RWPE2 (cell line): ENCODE data around the gene SLC35F4.
A peak's percentile ranks its signal among the peaks of the same experiment; 100 is the strongest.

ENCODE experiments used
- ATAC-seq: fragments of 200-7000 bp; cut with Tn5 transposase; 3 replicates; pipeline ENCODE4 v1.9.1; 2021; ENCODE audit warnings: low read depth
- DNase-seq: peaks from one replicate; pipeline ENCODE4 v3.0.0-alpha.2; 2020; ENCODE audit warnings: low spot score
- H3K27ac ChIP-seq: fragments of 450-650 bp; 2 replicates; pipeline ENCODE4 v1.5.1; 2017; ENCODE audit warnings: mild to moderate bottlenecking; ENCODE audit not compliant: poor library complexity, severe bottlenecking
- H3K27me3 ChIP-seq: fragments of 250-450 bp; sonication (Bioruptor Pico); 2 replicates; pipeline ENCODE4 v1.5.1; 2021; ENCODE audit warnings: mild to moderate bottlenecking, moderate library complexity; ENCODE audit not compliant: insufficient read depth, poor library complexity, severe bottlenecking
- H3K36me3 ChIP-seq: fragments of 250-450 bp; sonication (Bioruptor Pico); 2 replicates; pipeline ENCODE4 v1.5.1; 2020; ENCODE audit warnings: low read depth, mild to moderate bottlenecking, moderate library complexity
- H3K4me1 ChIP-seq: fragments of 250-450 bp; sonication (Bioruptor Pico); 2 replicates; pipeline ENCODE4 v1.5.1; 2021; ENCODE audit warnings: mild to moderate bottlenecking, moderate library complexity; ENCODE audit not compliant: insufficient read depth, poor library complexity, severe bottlenecking
- H3K4me3 ChIP-seq: fragments of 250-450 bp; sonication (Bioruptor Pico); 2 replicates; pipeline ENCODE4 v1.5.1; 2021; ENCODE audit warnings: mild to moderate bottlenecking, moderate library complexity; ENCODE audit not compliant: severe bottlenecking
- H3K9me3 ChIP-seq: fragments of 250-450 bp; sonication (Bioruptor Pico); 2 replicates; pipeline ENCODE4 v1.5.1; 2021; ENCODE audit warnings: mild to moderate bottlenecking, moderate library complexity; ENCODE audit not compliant: severe bottlenecking
- TF ChIP-seq, protein P1 (sequence below): fragments of 450-650 bp; IDR thresholded peaks from one replicate; pipeline ENCODE4 v1.5.1; 2017; ENCODE audit warnings: mild to moderate bottlenecking, moderate library complexity; ENCODE audit not compliant: poor library complexity, severe bottlenecking

The SLC35F4 gene

DNA sequence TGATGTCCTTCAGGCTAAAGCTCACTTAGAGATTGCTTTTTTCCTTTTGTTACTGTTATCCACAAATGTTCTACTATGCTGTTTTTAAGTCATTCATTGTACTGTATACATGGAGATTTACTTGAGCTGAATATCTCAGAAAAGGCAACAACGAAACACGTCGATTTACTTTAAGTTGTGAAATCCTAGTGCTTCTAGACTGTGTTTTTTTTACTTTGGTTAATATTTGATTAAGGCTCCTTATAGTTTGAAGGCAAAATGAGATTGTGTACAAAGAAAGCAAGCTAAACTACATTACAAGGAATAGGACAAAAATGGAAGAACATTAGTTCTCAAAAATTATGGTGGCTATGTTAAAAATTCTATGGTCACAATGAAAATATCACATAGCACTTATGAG is 114.5 kb downstream of the SLC35F4 start:
- H3K27ac ChIP-seq = no peak overlapping the region
- peaks cover 33% of the 10 kb centered on the region for H3K4me1 ChIP-seq
- TF ChIP-seq, protein P1, sequence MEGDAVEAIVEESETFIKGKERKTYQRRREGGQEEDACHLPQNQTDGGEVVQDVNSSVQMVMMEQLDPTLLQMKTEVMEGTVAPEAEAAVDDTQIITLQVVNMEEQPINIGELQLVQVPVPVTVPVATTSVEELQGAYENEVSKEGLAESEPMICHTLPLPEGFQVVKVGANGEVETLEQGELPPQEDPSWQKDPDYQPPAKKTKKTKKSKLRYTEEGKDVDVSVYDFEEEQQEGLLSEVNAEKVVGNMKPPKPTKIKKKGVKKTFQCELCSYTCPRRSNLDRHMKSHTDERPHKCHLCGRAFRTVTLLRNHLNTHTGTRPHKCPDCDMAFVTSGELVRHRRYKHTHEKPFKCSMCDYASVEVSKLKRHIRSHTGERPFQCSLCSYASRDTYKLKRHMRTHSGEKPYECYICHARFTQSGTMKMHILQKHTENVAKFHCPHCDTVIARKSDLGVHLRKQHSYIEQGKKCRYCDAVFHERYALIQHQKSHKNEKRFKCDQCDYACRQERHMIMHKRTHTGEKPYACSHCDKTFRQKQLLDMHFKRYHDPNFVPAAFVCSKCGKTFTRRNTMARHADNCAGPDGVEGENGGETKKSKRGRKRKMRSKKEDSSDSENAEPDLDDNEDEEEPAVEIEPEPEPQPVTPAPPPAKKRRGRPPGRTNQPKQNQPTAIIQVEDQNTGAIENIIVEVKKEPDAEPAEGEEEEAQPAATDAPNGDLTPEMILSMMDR = no peak
- H3K36me3 ChIP-seq = no peaks in the 10 kb centered on the region
- ATAC-seq (no peak), DNase-seq (no peak)
- no peak overlapping the region for H3K4me3 ChIP-seq
- H3K27me3 ChIP-seq = no peaks in the 10 kb centered on the region
- no peaks in the 10 kb centered on the region for H3K9me3 ChIP-seq

DNA sequence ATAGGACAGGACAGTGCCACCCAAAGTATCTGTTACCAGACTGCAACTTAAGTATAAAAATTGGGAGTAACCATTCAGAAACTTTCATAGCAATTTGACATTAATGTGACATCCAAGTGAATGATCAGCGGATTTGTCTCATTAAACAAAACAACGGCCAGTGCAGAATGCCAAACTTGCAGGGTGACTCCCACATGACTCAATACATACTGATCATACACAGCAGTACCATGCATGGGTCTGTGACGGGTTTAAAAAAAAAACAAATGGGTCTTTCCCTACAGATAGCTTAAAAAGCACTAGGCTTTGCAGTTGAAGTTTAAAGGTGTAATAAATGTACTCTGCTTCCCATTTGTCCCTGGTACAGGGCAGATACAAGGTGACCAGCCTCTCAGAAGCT is 116.6 kb downstream of the SLC35F4 start:
- Histone ChIP-seq H3K4me1 (peaks cover 34% of the 10 kb centered on the region), H3K9me3 (no peaks in the 10 kb centered on the region), H3K4me3 (no peak overlapping the region), H3K27ac (no peak overlapping the region), H3K36me3 (no peaks in the 10 kb centered on the region), H3K27me3 (no peaks in the 10 kb centered on the region)
- ATAC-seq (peak; percentile 89), DNase-seq (no peak)
- TF ChIP-seq, protein P1 = no peak

DNA sequence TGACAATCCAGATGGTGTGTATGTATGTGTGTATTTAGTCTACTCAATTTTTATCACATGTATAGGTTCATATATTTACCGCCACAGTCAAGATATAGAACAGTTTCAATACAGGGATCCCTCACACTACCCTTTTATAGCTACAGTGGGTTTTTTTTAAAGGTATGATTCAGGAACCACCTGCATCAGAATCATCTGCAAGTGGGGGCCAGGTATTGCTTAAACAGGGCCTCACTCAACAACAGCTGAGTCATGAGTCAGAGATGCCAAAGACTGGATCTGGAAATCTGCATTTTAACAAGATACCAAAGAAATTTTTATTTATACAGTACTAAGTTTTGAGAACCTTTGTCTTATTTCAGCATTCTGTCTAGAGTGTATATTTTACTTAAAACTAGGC is 117.6 kb downstream of the SLC35F4 start:
- DNase-seq (no peak), ATAC-seq (peak; percentile 65; the same call in 2 of the 3 replicates)

DNA sequence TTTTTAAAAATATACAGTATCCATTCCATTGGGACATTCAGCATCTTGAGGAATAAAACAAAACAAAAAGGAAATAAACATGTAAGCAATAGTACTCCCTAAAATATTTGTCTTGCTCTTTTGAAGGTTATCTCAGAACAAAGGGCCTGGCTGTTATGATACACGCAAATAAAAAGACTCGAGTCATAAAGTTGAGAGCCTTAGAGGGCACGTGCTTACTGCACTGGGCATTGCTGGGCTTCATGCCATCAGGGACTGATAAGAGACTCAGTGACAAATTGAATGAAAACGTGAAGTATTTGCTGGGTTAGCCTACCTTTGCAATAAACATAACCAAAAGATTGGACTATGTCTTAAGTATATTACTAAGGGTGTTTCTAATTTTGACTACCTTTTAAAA is 118.9 kb downstream of the SLC35F4 start:
- TF ChIP-seq, protein P1 = no peak
- Histone ChIP-seq H3K9me3 (no peaks in the 10 kb centered on the region), H3K4me3 (no peak overlapping the region), H3K36me3 (no peaks in the 10 kb centered on the region), H3K4me1 (peaks cover 34% of the 10 kb centered on the region), H3K27me3 (no peaks in the 10 kb centered on the region), H3K27ac (no peak overlapping the region)
- DNase-seq = no peak
- ATAC-seq = peak; percentile 73

More for the DNA sequence above, 117.6 kb downstream of the SLC35F4 start:
- H3K9me3 ChIP-seq = no peaks in the 10 kb centered on the region
- TF ChIP-seq, protein P1 = no peak
- peaks cover 34% of the 10 kb centered on the region for H3K4me1 ChIP-seq
- H3K4me3 ChIP-seq = no peak overlapping the region
- no peaks in the 10 kb centered on the region for H3K36me3 ChIP-seq
- no peak overlapping the region for H3K27ac ChIP-seq
- no peaks in the 10 kb centered on the region for H3K27me3 ChIP-seq

DNA sequence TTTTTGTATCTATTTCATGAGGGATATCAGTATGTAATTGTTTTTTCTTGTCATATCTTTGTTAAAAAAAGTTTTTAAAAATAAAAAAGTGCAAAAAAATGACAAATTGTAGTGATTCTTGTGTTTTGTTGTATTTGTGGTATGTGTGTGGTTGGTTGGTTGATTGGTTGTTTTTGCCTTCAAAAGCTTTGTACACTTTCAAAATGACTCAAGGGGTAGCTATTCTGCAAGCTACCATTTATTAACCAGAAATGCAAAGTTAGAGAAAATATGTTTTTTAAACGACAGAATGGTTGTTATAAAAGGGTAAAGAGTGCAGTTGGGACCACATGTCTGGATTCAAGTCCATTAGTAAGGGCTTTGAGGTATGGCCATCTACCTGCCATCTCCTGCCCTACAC is 119.3 kb downstream of the SLC35F4 start:
- Histone ChIP-seq H3K4me1 (peaks cover 34% of the 10 kb centered on the region), H3K9me3 (no peaks in the 10 kb centered on the region), H3K27ac (no peak overlapping the region), H3K36me3 (no peaks in the 10 kb centered on the region), H3K4me3 (no peak overlapping the region), H3K27me3 (no peaks in the 10 kb centered on the region)
- TF ChIP-seq, protein P1 = no peak
- no peak for ATAC-seq
- DNase-seq = no peak
